Fibroblast of skin of right biceps (primary cell): ENCODE results near the gene DTX2.
A peak's percentile ranks its signal among the peaks of the same experiment; 100 is the strongest.
"Not testable (repeated sequence)": the region's sequence is repeated elsewhere in the genome, so short reads cannot be mapped to it uniquely, and the experiment has no call there.

Experiments used
- DNase-seq: peaks from one replicate; pipeline ENCODE4 v3.0.0-alpha.2; 2013

The DTX2 gene

GRCh38 chr7:76461464-76462101 is at the start of gene DTX2:
TSS of gene DTX2 (plus strand) at chr7:76461709. CDS start at chr7:76480510, 18,801 bp downstream.
- not testable (repeated sequence) for DNase-seq

GRCh38 chr7:76412249-76412648 is 49.3 kb upstream of the DTX2 start:
- DNase-seq, result no peak

- DNase-seq, result not testable (repeated sequence)
Measured at GRCh38 chr7:76417654-76418310, 43.7 kb upstream of the DTX2 start.

GRCh38 chr7:76421097-76421496 is 40.4 kb upstream of the DTX2 start:
- peak; percentile 97 for DNase-seq

GRCh38 chr7:76423666-76424412 is 37.7 kb upstream of the DTX2 start:
- DNase-seq, result peak; percentile 27

- no peak for DNase-seq
Measured at GRCh38 chr7:76424413-76425111, 36.9 kb upstream of the DTX2 start, which contains the start of gene ZP3. TSS of gene ZP3 (plus strand) at chr7:76424950. CDS start at chr7:76424965, 15 bp downstream.

- no peak for DNase-seq
Measured at GRCh38 chr7:76425156-76425555, 36.4 kb upstream of the DTX2 start.

GRCh38 chr7:76425558-76425957 is 36.0 kb upstream of the DTX2 start:
- not testable (repeated sequence) for DNase-seq

- no peak for DNase-seq
Measured at GRCh38 chr7:76426246-76426645, 35.3 kb upstream of the DTX2 start.

- DNase-seq, result no peak
Measured at GRCh38 chr7:76427635-76428034, 33.9 kb upstream of the DTX2 start.

GRCh38 chr7:76428149-76428823 is 33.2 kb upstream of the DTX2 start:
- no peak for DNase-seq

- peak; percentile 52 for DNase-seq
Measured at GRCh38 chr7:76428868-76429805, 32.4 kb upstream of the DTX2 start.

GRCh38 chr7:76430211-76430610 is 31.3 kb upstream of the DTX2 start:
- DNase-seq, result no peak

GRCh38 chr7:76430836-76431235 is 30.7 kb upstream of the DTX2 start:
- DNase-seq, result no peak

- peak; percentile 70 for DNase-seq
Measured at GRCh38 chr7:76437873-76438272, 23.6 kb upstream of the DTX2 start.

GRCh38 chr7:76439120-76439888 is 22.2 kb upstream of the DTX2 start:
- not testable (repeated sequence) for DNase-seq

- DNase-seq, result not testable (repeated sequence)
Measured at GRCh38 chr7:76440404-76440803, 21.1 kb upstream of the DTX2 start.

- DNase-seq, result not testable (repeated sequence)
Measured at GRCh38 chr7:76441792-76442191, 19.7 kb upstream of the DTX2 start.

- not testable (repeated sequence) for DNase-seq
Measured at GRCh38 chr7:76442664-76443446, 18.7 kb upstream of the DTX2 start.

- not testable (repeated sequence) for DNase-seq
Measured at GRCh38 chr7:76443846-76444245, 17.7 kb upstream of the DTX2 start.
